ENCODE measurements around the gene DNAJB9. TPM values are rescaled to one million over a fixed set of nuclear protein-coding genes. Genes with fewer than 3 reads are reported as not detected.

DNAJB9 gene
- polyA plus RNA-seq, 3 donors from 2014 or later = 40.7 to 71.3 (median 51.5) TPM

DNA sequence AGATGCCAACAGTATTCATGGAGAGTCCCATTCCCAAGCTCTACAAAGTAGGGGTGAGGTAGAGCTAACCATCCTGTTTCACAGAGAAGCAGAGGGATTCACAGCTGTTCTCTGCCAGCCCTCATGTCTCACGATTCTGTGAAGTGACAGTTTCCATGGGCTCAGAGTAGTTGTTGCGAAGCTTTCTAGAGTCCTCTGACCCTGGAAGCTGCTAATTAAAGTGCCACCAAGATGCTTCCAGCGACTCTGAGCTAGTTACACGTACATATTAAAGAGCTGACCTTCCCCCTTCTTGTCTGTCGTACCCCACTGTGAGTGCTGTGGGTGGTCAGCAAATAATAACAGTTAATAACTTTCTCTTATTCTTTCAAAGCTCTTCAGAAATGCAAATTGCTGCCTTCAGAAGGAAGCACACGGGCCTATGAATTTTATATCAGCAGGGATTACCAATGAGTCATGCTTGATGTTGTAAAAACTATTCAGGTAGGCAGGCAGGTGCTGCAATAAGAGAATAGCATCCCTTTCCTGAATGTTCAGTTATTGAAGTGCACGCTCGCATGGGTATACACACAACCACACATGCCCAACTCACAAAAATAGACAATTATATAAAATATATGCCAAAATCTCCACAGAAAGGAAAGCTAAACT, 34.1 kb downstream of the DNAJB9 start:
- H3K27ac Mint-ChIP-seq = no peak overlapping the region
- H3K36me3 Mint-ChIP-seq = no peaks in the 10 kb centered on the region
- no peaks in the 10 kb centered on the region for H3K4me1 Mint-ChIP-seq
- H3K4me3 Mint-ChIP-seq = no peak overlapping the region
- DNase-seq = no peak
- H3K27me3 Mint-ChIP-seq (ENCODE audit: low read depth in 3 of 3) = peaks cover 6 to 14% (median 13%) of the 10 kb centered on the region in 3 donors
- no peaks in the 10 kb centered on the region for H3K9me3 Mint-ChIP-seq

DNA sequence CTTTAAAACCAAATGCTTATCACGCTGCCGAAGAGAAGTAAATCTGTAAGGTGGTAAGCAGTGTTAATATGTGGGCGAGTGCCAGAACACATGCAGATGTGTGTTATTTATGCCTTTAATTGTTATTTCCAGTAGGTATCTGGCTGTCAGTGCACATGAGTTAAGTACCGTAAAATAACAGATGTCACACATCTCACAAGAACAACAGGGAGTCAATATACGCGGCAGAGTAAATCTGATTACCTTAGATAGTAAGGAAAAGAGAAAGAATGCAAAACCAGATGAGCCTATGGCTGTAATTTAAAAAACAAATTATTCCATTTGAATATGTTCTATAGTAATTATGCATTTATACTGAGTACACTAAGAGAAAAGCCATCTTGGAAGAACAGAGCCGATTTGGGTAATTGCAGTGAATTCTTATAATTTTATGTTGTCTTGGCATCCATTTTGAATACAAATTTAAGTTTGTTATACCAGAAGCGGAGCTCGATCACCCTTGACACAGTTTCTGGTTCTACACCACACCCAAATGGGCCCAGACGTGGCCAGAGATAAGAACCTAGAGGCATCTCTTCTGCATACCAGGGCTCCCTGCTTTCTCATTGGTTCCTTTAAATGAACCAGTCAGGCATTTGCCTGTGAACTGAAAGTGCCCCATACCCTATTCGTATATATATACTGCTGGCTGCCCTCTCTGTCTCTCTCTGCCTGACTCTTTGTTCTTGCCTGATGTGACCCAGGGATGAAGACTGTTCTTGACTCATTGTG, 34.8 kb downstream of the DNAJB9 start:
- Mint-ChIP-seq H3K9me3 (no peaks in the 10 kb centered on the region), H3K4me1 (no peaks in the 10 kb centered on the region), H3K27ac (no peak overlapping the region), H3K36me3 (no peaks in the 10 kb centered on the region), H3K4me3 (no peak overlapping the region), H3K27me3 (ENCODE audit: low read depth in 3 of 3) (peaks cover 6 to 13% (median 13%) of the 10 kb centered on the region in 3 donors)
- no peak for DNase-seq

DNA sequence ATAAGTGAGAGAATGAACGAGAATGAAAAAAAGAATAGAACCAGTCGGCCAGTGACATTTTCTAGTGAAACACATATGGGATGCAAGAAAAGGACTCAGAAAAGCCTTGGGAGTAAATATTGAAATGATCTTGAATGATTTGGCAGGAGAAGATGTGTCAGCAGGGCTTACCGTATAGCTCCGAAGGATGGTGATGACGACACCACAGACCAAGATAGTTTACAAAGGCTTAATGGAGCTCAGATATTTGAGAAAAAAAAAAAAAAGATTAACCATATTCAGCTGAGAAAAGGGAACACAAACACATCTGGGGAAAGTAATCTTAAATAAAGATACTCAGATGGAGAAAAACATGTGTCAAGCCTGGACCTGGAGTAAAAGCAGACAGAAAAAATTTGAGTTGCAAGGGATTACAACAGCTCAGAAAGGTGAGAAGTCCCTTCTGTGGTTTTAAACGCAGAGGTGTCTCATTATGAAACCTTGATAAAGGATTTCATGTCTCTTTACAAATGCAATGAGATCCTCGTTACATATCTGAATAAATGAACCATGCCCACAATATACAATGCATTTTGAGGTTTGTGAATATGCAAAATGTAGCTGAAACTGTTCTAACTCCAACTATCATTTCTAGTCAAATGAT, 36.0 kb downstream of the DNAJB9 start:
- peaks cover 2 to 7% (median 6%) of the 10 kb centered on the region in 3 donors for H3K27me3 Mint-ChIP-seq (ENCODE audit: low read depth in 3 of 3)

DNA sequence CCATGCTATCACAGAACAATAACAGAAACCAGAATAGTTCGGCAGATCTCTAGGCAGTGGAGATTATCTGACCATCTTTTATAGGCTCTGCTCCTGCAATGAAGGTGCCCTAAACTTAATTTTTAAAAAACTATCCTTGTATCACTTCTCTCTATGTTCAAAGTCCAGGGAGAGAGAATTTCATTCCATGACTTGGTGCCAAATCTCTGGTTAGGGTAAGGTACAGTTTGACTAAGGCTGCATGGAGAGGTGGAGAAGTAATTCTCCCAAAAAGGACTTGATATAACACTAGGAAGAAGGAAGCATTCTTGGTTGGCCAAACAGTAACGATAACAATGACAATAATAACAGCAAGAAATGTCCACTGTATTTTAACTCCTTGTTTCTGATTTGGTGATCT, 40.0 kb downstream of the DNAJB9 start:
- peaks cover 2 to 3% (median 2%) of the 10 kb centered on the region in 3 donors for H3K27me3 Mint-ChIP-seq (ENCODE audit: low read depth in 3 of 3)
- H3K4me1 Mint-ChIP-seq = no peaks in the 10 kb centered on the region
- H3K4me3 Mint-ChIP-seq = no peak overlapping the region
- no peaks in the 10 kb centered on the region for H3K9me3 Mint-ChIP-seq
- H3K27ac Mint-ChIP-seq = no peak overlapping the region
- H3K36me3 Mint-ChIP-seq = no peaks in the 10 kb centered on the region
- DNase-seq = no peak

More for the DNA sequence above, 36.0 kb downstream of the DNAJB9 start:
- Mint-ChIP-seq H3K36me3 (no peaks in the 10 kb centered on the region), H3K4me3 (no peak overlapping the region), H3K27ac (no peak overlapping the region), H3K4me1 (no peaks in the 10 kb centered on the region), H3K9me3 (no peaks in the 10 kb centered on the region)
- DNase-seq = no peak

DNA sequence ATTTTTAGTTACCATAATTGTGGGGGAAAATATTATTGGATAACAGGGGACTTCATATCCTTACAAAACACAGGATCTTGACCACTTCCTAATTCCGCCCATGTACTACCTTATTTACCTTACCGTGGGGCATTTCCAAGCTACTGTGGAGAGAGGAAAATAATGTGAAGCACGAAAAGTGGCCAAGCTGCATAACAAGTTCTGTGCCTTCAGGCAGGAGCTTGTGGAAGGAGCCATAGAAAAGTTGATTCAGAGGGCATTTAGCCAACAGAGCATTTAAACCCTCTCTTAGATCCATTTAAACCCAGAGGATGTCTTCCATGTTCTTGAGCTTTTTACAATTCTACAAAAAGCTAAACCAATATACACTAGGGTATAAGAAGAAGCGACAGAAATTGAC, 41.6 kb downstream of the DNAJB9 start:
- Mint-ChIP-seq H3K4me3 (no peak overlapping the region), H3K27me3 (ENCODE audit: low read depth in 3 of 3) (peaks cover 0 to 2% (median 2%) of the 10 kb centered on the region in 3 donors), H3K9me3 (no peaks in the 10 kb centered on the region), H3K27ac (no peak overlapping the region), H3K4me1 (no peaks in the 10 kb centered on the region), H3K36me3 (no peaks in the 10 kb centered on the region)
- no peak for DNase-seq

DNA sequence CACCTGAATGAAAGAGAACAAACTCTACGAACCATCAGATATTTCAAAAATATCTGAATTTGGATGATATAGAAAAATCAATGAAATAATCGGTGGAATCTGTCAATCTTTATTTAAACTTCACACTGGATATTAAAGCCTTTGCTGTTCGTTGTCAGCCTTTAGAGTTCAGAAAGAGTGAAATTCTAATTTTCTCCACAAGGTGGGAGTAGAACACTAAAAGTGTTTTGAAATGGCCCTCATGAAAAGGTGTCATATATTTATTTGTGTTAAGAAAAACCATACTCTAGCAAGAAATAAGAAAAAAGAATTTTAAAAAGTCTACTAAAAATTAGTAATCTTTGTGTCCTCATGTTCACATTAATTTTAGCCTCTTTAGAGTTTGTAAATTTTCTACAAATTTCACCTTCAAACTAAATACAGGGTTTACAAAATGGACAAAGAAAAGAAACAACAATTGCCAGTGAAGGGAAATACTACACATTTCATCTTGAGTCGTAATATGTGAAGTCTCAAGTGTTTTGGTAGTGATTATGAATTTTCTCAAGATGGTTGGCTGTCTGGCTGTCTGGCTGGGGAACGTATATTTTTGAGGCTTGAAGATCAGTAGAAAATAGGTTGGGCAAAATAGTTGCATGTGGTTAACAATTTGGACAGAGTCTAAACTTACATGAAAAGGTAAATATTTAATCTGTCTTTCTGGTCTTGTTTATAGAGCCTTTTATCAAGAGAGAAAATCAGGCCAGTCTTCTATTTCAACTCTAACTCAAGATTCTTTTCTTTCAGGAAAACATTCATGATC, 43.7 kb downstream of the DNAJB9 start:
- Mint-ChIP-seq H3K4me3 (no peak overlapping the region), H3K4me1 (no peaks in the 10 kb centered on the region), H3K27me3 (ENCODE audit: low read depth in 3 of 3) (peaks cover 0 to 2% (median 0%) of the 10 kb centered on the region in 3 donors), H3K36me3 (no peaks in the 10 kb centered on the region), H3K27ac (no peak overlapping the region), H3K9me3 (no peaks in the 10 kb centered on the region)
- DNase-seq = peak; percentile 7 to 32 (median 7)

DNA sequence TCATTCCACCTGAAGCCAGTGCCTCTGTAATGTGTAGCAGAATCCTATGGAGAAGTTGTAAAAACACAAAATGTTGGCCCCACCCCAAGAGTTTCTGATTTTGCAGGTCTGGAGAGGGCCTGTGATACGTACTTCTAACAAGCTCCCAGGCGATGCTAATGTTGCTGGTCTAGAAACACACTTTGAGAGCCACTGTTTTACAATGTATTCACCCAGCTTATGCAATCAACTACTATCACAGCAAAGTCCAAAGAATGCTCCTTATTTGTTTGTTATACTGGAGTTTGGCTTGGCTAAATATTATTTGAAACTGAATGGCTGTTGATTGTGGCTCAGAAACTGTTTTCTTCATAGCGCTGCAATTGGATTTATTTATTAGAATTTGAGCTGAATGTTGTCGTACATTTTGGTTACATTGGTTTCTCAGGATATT, 44.3 kb downstream of the DNAJB9 start:
- Mint-ChIP-seq H3K27ac (no peak overlapping the region), H3K4me3 (no peak overlapping the region), H3K36me3 (no peaks in the 10 kb centered on the region), H3K9me3 (no peaks in the 10 kb centered on the region), H3K4me1 (no peaks in the 10 kb centered on the region), H3K27me3 (ENCODE audit: low read depth in 3 of 3) (peaks cover 0 to 2% (median 0%) of the 10 kb centered on the region in 3 donors)
- DNase-seq = no peak

DNA sequence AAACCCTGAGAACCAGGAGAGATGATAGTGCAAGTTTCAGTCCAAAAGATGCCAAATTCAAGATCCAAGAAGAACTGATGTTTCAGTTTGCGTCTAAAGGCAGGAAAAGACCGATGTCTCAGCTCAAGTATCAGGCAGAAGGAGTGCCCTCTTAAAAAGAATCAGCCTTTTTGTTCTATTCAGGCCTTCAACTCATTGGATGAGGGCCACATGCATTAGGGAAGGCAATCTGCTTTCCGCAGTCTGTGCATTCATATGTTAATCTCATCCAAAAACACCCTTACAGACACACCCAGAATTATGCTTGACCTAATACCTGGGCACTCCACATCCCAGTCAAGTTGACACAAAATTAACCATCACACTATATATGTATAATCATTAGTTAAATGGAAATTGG, 45.2 kb downstream of the DNAJB9 start:
- Mint-ChIP-seq H3K27me3 (ENCODE audit: low read depth in 3 of 3) (peaks cover 0 to 2% (median 0%) of the 10 kb centered on the region in 3 donors), H3K27ac (no peak overlapping the region), H3K9me3 (no peaks in the 10 kb centered on the region), H3K4me1 (no peaks in the 10 kb centered on the region), H3K4me3 (no peak overlapping the region), H3K36me3 (no peaks in the 10 kb centered on the region)
- DNase-seq = no peak

DNA sequence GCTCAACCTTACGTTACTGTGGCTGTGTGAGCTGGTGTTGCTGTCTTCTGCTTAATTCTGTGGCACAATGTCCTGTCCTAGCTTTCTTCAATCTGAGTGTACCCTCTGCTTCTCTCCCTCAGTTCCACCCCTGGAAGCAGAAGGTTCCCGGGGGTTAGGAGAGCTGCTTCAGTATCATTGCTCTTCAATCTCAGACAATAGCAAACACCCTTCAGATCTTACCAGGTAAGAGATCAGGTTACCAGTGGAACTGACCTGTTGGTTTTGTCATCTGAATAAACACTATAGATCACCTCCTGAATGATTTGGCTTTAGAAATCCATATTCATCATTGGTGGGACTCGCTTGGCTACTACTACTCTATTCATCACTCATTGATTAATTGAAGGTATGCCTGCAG, 48.4 kb downstream of the DNAJB9 start:
- H3K4me1 Mint-ChIP-seq = no peaks in the 10 kb centered on the region
- H3K27me3 Mint-ChIP-seq (ENCODE audit: low read depth in 3 of 3) = no peaks in the 10 kb centered on the region
- H3K27ac Mint-ChIP-seq = no peak overlapping the region
- H3K4me3 Mint-ChIP-seq = no peak overlapping the region
- no peak for DNase-seq
- no peaks in the 10 kb centered on the region for H3K36me3 Mint-ChIP-seq
- no peaks in the 10 kb centered on the region for H3K9me3 Mint-ChIP-seq

DNA sequence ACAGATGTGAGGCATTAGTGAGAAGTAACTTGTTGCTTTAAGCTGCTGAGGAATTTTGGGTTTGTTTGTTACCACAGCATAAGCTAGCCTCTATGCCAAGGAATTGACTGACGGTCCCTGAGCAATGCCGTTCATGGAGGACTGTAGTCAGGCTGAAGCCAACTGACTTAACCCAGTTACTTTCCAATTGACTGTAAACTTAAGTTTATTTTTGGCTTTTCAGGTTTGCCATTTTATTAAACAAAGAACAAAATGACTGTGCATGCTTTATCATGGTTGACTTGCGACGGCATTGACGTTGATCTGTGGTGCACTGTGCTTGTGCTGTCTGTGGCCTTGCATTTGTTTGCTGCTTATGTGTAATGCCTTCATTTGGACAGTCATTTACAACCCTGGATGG, 53.5 kb downstream of the DNAJB9 start:
- Mint-ChIP-seq H3K27ac (no peak overlapping the region), H3K36me3 (no peaks in the 10 kb centered on the region), H3K27me3 (ENCODE audit: low read depth in 3 of 3) (peaks cover 0 to 3% (median 0%) of the 10 kb centered on the region in 3 donors), H3K4me3 (no peak overlapping the region), H3K4me1 (no peaks in the 10 kb centered on the region), H3K9me3 (no peaks in the 10 kb centered on the region)
- DNase-seq = no peak

Other genes starting within 250 kb of the DNAJB9 start
- not detected for gene NRCAM, start 113.4 kb upstream of the DNAJB9 start, polyA plus RNA-seq
- gene PNPLA8, start 43.7 kb upstream of the DNAJB9 start, polyA plus RNA-seq = 10 to 100 TPM; 16.8 to 35.4 (median 31.7) TPM
- gene THAP5, start 168 bp upstream of the DNAJB9 start, polyA plus RNA-seq = 10 to 100 TPM in 2 of 3 donors, 1 to 10 TPM in 1; 5.5 to 21.3 (median 13.2) TPM